Activated CD4-positive, CD25-positive, alpha-beta regulatory T cell (primary cell): ENCODE data around the gene TSPAN7.

Source experiments
- DNase-seq, 4 experiments: peaks; one replicate each; lab custom pipeline; 2025; lab: John Stamatoyannopoulos, UW

The TSPAN7 gene

DNA sequence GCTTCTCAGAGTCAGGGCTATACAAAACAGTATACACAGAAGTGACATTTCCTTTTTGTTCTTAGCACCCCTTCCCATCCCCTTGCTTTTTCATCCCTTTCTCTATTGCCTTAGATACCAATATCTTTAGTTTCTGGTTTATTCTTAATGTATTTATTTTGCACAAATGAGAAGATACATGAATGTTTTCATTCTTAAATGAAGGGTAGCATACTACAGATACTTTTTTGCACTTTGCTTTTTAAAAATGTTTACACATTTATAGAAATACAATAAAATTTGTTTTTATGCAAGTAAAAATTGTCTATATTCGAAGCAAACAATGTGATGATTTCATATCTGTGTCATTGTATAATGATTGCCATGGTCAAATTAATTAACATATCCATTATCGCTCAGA is 33.1 kb downstream of the TSPAN7 start:
- DNase-seq = no peak

DNA sequence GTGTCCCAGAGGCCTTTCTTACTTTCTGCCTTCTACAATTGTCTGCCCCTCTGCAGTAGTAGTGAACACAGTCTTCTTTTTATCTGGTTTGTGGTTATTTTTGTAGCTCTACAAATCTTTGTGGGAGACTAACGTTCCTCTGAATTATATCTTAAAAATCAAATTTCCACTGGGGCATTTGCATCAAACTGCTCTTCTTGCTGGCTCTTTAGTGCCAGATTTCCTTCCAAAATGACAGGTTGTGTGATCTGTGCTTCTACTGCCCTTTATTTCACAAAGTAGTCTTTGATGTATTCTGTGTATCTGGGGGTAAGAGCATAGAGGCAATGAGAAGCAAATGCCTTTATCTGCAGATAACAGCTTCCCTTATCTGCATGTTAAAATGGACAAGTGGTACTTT is 34.5 kb downstream of the TSPAN7 start:
- DNase-seq = no peak

DNA sequence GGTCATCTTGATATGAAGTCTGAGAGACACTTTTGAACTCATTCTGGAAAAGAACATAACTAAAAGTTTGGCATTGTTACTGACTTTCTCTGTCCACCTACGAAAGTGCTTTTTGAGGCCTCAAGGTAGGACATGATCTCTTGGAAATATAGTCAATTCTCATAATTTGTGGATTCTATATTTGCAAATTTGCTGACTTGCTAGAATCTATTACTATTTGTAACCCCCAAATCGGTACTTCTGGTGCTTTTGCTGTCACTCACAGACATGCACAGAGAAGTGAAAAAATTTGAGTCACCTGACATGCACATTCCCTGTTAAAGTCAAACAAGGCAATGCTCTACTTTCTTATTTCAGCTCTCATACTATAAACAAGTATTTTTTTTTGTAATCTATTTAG is 35.6 kb downstream of the TSPAN7 start:
- no peak for DNase-seq

DNA sequence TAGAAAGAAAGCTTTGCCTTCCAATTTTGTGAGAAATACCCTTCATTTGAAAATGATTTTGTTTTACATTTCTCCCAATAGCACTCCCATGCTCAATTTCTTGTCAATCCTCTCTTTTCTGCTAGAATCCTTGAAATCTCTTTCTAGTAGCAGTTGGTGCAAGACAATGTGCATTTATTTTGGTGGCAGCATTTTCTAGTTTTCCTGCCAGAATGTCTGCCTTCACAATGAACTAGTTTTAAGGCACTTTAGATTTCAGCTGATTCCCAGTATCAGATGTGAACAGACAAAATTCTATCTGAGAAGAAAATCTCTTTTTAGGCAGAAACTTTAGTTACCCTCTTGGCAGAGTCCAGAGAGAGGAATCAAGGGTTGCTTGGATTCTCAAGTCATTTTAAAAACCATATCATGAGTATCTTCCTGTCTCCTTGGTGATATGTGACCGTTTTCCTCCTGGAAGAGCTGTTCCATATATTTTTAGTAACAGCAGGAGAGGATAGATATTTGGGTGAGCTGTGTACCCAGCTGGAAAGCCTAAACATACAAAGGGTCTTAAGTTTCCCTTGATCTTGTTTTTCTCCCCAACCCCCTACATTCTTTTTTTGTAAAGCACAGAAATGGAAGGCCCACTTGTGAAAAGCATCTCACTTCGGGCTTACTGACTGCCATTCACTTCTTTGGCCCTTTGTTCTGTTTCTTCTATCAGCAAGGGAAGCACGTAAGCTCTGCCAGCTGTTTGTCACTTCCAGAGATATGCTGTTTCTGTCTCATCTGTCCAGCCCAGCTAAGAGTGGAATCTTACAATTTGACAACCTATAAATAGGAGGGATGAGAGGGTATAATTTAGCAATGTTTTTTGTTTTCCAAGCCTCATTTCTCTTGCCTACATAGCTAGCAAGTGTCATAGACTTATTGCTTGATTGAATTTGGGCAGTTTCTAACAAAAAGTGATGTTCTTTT is 38.7 kb downstream of the TSPAN7 start:
- no peak for DNase-seq

DNA sequence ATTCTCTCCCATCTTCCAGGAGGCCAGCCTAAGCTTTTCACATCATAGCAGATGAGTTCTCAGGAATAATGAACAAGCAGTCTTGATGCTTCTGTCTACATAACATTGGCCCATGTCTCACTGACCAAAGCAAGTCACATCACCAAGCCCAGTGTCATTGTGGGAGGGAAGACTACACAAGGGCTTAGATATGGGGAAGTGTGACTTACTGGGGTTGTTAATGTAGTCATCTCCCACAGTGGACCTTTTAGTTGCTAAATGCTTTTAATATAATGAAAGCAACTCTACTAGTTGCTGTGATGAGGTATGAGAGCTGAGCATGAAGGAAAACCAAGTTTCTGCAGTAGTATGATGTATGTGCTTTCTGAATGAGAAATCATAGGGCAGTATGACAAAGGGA is 40.5 kb downstream of the TSPAN7 start:
- no peak for DNase-seq

DNA sequence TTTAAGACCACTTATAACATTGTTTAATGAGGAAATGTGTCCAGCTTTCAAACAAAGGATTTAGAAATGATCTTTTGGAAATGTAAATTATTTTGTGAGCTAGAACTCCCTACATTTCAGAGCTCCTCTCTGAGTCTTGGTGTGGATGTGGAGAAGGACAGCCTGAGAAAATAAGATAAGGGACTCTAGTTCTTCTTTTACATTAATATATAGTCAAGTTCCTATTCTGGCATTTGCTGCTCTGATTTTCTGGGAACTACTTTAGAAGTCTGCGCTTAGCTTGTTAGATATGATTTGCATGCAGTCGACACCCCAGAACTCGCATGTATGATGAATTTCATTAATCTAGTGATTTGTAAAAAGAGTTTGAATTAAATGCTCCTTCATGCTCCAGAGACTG is 45.5 kb downstream of the TSPAN7 start:
- DNase-seq = no peak

DNA sequence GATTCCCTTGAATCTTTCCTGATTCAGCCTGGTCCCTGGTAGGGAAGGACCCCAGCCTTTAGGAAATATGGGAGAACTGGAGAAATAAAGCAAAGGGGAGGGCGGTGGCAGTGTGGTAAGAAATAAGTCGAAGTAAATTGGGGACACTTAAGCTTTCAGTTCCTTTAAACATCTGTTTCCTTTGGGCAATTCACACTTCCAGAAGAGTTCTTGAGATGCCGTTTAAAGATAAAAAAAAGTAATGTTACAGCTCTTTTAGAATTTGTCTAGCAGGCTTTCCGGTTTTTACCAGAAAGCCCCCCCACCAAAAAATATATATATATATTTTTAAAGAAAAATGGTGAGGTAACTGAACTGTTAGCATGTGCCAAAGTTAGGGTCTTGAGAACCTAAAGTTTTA is 46.6 kb downstream of the TSPAN7 start:
- DNase-seq = no peak

DNA sequence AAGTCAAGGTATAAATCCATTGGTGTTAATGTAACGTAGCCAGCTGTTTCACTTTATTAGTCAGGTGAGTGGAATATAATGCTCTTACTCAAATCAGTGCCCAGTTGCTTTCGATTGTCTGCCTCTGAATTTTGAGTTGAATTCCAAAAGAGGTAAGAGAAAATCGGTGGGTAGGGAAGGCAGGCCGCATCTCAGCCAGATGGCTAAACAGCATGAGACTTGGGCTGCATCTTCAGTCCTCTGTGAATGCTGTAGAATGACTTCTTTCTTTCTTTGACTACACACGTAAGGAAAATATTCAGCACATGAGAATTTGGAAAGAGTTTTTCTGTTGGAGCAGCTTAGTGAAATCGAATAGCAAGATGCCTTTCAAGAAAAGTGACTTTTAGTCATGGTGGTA is 49.5 kb downstream of the TSPAN7 start:
- no peak for DNase-seq

DNA sequence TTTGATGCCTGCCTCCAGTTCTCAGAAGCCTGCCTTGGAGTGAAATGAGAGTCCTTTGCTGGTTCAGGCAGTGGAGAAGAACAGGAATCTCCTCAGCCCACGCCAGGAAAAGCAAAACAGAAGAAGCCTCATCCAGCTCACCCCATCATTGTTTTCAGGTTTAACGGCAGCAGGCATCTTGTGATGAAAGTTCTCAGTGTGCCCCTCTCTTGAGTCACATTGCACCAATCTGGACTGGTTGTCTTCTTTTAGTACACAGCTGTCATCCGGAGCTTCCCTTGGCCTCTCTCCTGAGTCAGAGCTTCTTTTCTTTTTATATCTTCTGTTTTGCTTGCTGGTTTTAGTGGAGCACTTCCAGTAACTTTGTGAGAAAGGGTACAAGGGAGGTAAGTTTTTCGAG is 50.9 kb downstream of the TSPAN7 start:
- no peak for DNase-seq

DNA sequence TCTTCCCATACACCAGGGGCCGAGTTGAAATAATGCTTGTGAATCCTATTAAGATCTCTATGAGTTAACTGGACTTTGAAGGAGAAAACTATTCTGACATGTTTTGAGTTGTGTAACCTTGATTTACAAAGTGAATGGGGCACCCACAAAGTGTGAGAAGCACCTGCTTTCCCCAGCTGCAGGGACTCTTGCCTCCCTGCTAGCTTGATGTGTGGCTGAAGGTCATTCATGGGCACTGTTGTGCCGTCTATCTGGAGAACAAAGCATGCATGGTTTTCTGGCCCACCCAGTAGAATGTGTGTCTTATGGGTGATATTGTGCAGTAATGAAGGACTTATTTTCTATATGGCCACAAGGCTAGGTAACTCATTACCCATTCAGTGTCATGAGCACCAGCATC is 53.1 kb downstream of the TSPAN7 start:
- no peak for DNase-seq

DNA sequence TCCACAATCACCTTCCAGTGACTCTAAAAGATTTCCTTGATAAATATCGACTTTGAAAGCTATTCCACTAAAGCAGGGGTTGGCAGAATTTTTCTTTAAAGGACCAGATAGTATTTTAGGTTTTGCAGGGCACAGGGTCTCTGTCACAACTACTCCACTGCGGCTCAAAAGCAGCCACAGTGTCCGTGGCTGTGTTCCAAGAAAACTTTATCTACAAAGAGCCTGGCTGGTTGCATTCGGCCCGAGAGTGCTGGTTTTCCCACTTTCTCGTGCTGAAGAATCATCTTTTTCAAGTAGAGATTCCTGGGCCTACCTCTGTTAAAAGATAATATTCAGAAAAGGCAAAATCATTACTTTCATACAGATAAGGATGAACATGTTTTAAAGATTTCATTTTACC is 55.6 kb downstream of the TSPAN7 start:
- no peak for DNase-seq

DNA sequence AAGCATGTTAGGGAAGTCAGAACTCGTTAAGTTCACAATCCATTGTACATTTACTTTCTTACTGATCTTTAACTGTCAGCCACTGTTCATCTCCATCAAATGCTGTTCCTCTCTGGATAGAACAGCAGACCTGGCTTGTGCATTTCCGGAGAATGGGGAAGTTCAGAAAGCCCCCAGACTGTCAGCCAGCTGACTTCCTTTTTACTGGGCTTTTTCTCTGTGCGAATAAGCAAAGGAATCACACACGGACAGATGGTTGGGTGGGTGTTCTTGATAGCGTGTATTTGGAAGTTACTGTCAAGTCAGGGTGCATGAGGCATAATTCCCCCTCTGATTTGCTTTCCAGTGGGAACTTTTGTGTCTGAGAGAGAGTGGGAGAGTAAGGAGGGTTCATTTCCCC is 56.8 kb downstream of the TSPAN7 start:
- no peak for DNase-seq

DNA sequence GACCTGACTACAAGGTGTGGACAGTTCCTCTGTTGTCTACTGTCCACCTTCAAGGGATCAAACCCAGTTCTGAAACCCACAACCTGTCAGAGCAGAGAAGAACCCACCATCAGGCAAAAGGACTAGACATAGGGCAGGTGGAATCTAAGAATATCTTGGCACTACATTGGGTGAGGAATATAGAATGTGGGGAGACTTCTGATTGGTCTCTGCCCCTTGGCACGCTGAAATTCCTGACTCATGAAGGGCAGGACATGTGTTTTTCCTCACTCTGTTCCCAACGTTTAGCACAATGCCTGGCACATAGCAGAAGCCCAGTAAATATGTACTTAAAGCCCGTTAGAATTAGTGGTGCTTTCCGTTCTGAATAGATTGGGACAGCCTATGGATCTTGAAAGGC is 59.3 kb downstream of the TSPAN7 start:
- no peak for DNase-seq

DNA sequence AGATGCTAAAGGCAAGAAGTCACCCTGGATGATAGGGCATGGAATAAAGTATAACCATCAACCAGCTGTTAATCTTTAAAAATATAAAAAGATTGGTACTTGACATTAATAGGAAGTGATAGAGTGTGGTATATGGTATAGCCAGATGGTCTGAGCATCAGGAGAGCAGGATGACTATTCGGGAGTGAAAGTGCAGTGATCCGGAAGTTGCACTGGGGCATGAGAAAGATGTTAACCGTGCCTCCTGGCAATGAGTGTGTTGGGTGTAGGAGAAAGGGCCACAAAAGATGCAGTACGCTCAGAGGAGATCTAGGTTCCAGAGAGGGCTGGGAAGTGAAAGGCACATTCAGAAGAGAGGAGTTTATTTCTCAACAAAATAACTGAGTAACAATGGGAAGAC is 65.0 kb downstream of the TSPAN7 start:
- DNase-seq = no peak

DNA sequence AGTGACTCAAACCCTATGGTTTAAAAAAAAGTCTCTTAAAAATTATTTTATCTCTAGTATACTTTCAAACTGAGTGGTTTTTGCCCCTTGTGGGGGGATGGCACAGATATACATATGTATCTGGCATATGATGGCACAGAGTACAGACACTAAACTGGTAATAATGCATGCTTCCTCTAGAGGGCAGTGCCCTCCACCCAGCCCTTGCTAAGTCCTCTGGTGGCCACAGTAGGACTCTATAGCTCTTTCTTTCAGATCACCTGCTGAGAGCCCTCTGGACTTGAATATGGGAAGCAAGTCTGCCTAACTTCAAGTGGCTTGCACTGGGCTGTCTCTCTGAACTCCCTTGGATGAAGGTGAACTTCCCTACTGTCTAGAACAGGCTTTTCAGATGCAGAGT is 66.3 kb downstream of the TSPAN7 start:
- DNase-seq = no peak

DNA sequence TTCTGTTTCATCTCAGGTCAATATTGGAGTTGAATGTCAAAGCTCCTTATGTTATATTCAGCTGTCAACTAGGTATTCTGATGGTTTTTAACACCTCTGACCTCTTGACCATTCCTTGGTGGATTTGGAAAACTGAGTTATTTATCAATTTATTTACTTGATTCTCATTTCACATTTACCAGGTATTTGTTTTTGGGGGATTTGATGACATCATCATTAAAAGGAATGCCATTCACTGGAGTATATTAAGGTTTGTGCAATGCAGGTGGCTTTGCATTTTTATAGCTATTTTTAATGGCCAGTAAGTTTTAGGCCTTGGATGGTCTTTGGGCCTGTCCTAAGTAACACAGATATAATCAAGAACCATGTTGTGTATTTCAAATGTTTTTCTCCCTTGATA is 67.2 kb downstream of the TSPAN7 start:
- no peak for DNase-seq

DNA sequence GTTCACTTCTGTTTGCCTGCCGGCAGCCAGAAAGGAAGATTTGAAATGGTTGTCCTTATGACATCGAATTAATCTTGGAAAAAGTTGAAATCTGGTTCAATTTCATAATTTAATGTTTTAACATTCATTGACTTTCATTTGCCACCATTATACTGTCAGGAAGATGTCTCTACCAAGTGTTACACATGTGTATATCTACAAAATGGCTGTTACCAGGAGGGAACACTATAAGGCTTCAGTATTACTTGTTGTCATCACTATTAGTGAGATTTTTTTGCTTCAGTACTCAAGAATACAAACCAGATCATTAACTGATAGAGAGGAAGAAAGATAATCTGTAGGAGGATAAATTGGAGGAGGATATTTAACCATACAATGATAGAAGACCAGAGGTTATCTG is 71.2 kb downstream of the TSPAN7 start:
- no peak for DNase-seq

DNA sequence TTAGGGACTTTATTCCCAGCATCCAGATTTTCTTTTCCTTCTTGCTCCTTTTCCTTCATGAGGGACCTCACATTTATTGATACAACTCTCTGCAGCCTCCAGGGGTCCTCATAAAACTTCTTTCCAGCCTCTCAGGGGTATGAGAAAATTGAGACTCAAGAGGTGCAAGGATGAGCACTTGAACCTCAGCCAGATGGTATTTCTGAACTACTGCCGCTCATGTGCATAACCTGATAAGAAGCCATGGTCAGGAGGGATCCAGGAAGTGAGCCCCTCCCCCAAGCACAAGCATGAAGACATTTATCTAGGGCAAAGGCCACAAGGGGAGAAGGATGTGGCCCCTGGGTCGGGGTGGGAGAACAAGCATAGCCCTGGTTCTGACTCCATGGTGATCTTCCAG is 73.3 kb downstream of the TSPAN7 start:
- no peak for DNase-seq

DNA sequence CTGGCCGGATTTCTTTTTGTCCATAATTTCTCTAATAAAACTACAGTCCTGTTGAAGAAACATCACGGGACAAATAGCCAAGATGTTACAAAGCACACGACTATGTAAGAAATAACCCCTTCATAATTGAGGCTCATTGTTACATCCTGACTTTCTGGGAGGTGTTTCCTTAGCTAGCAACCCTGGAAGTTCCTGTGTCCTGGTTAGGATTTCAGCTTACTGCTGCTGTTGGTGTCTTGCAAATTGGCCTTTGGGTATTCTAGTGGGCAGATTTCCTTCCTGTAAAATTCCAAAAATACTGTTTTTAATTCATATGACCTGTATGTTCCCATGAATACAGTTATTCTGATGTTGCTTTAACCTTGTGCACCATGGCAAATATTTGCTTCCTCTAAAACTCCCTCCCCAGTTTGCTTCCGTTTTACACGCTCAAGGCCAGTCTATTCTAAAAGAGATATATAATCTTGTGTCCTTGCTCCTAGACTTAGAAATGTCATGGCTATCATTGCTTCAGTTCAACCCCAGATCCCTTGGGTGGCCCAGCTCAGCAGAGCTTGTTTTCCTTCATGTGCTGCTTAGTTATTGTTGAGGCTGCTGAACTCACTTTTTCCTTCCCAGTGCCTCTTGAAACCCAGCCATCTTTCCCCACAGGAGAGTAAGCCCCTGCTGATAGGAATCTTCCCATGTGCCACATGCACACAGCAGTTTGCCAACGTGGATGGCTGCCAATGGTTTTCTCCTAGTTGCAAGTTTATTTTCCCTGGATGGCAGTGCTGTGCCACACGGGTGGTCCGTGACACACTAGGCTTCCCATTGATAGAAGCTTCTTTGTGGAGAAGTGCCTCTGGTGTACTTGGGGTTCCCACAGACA is 75.8 kb downstream of the TSPAN7 start:
- DNase-seq = no peak

DNA sequence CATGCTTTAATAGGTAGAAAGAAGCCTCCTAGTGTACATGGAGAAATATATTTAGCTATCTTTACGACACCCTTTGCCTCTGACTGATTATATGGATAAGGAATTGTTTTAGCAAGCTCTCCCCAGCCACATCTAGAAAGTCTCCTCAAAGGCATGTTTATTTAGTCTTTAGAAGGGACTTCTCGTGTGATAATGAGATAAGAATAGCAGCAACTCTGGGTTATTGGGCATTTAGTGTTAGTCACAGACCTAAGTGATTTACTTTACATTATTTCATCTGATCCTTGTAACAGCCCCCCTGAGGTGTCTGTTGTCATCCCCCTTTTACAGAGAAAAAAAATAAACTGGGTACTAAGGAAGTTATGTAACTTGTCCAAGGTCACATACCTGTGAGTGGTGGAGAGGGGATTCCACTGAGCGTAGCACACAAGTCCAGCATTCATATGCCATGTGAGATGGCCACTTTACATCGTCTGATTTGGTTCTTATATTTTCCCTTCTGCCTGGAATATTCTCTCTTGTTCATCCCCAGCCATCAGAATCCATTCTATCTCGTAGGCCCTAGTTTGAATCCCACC is 77.7 kb downstream of the TSPAN7 start:
- DNase-seq = no peak

DNA sequence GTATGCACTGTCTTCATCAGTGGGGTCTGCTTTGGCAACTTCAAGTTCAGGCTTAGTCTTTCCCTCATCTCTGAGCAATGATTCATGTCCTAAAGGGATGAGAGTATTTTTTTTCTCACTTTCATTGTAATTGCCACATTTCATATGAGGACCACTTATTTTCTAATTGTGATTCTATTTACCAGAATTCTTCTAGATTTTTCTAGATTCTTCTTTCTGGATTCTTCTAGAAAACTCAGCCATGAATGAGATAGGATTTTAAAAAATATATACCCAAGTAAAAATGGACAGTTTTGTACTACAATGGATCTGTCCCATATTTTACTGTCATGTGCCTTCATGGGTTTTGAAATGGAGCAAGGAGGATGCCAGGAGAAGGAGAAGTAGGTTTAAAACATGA is 78.4 kb downstream of the TSPAN7 start:
- DNase-seq = no peak

DNA sequence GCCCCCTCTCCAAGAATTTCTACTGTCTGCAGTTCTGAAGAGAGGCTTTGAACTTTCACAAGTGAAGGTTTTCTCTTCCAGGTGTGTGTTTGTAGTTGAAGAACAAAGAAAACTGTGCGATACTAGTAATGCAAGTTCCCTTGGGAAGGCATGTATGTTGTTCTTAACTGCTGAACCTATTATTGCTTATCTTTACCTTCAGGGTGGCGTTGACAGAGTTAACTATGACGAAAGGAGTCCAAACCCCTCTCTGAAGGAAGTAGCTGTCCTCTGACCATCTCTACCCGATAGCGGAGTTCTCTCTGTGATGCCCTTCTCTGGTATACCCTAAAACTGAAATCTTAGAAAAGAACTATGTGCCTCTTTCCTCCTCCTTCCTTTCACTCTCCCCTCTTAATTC is 79.9 kb downstream of the TSPAN7 start:
- no peak for DNase-seq

DNA sequence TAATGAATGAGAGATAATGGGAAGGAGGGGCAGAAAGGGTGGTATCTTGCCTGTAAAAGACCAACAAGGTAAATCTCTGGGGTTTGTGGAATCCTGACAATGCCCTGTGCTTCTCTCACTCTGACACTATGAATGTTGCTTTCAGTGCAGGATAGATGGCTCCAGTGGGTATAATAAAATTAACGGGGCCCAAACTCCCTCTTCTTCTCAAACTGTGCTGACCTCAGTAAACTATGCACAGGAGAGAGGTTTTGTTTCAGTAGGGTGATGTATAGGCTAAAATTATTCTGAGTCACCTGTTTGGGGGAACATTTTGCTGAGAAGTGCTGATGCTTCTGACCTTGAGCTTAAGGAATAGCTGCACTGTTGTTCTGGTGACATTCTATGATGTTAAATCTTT is 82.6 kb downstream of the TSPAN7 start:
- no peak for DNase-seq
